WTC11 (cell line): ENCODE measurements around the gene ZNF277. TPM values are rescaled to one million over a fixed set of nuclear protein-coding genes. Genes with fewer than 3 reads are reported as not detected.

Experiments
- ATAC-seq: fragments of 200-7000 bp; cut with Tn5 transposase; 2 replicates; pipeline ENCODE4 v1.10.0; 2021; ENCODE audit warnings: mild to moderate bottlenecking, moderate library complexity
- CTCF ChIA-PET: fragments of 300-600 bp; sonication (Branson Sonifier 250); formaldehyde crosslinking; loops from one replicate; lab custom pipeline; 2021; ENCODE audit warnings: antibody characterized with exemption; lab: Charles Lee
- POLR2A ChIA-PET: fragments of 350-600 bp; sonication (Branson Sonifier 250); formaldehyde crosslinking; loops from one replicate; lab custom pipeline; 2021; ENCODE audit warnings: antibody characterized with exemption; lab: Charles Lee
- DNase-seq: peaks from one replicate; pipeline ENCODE4 v3.0.0; 2021; ENCODE audit warnings: low spot score
- H3K27ac Mint-ChIP-seq: 2 replicates; pipeline ENCODE4 v1.8.0; 2021; ENCODE audit warnings: mixed read lengths
- H3K27me3 Mint-ChIP-seq: 2 replicates; pipeline ENCODE4 v1.8.0; 2021; ENCODE audit warnings: low read depth, mild to moderate bottlenecking, moderate library complexity, mixed read lengths
- H3K36me3 Mint-ChIP-seq: 2 replicates; pipeline ENCODE4 v1.8.0; 2021; ENCODE audit warnings: mixed read lengths
- H3K4me1 Mint-ChIP-seq: 2 replicates; pipeline ENCODE4 v1.8.0; 2022; ENCODE audit warnings: mixed read lengths
- H3K4me3 Mint-ChIP-seq: 2 replicates; pipeline ENCODE4 v1.8.0; 2021; ENCODE audit warnings: mild to moderate bottlenecking, moderate library complexity, mixed read lengths
- H3K9me3 Mint-ChIP-seq: 2 replicates; pipeline ENCODE4 v1.8.0; 2021; ENCODE audit warnings: mixed read lengths
- ATF6 ChIP-seq: sonication (generic); formaldehyde crosslinking; IDR thresholded peaks from 2 replicates; pipeline ENCODE4 v1.8.1; 2023; ENCODE audit warnings: mild to moderate bottlenecking, missing genetic modification reagents
- FOXK1 ChIP-seq: sonication (generic); formaldehyde crosslinking; IDR thresholded peaks from 2 replicates; pipeline ENCODE4 v1.8.0; 2022; ENCODE audit warnings: mild to moderate bottlenecking, moderate library complexity, missing genetic modification reagents
- GRHL2 ChIP-seq: fragments of 250-450 bp; sonication (Bioruptor Pico); IDR thresholded peaks from 2 replicates; pipeline ENCODE4 v1.8.0; 2022; ENCODE audit warnings: mild to moderate bottlenecking, moderate library complexity; ENCODE audit not compliant: insufficient replicate concordance, severe bottlenecking
- IRF1 ChIP-seq: sonication (generic); formaldehyde crosslinking; IDR thresholded peaks from 2 replicates; pipeline ENCODE4 v1.8.0; 2023; ENCODE audit warnings: missing genetic modification reagents
- MXD4 ChIP-seq: fragments of 250-450 bp; sonication (Bioruptor Pico); IDR thresholded peaks from 2 replicates; pipeline ENCODE4 v1.8.0; 2021; ENCODE audit warnings: mild to moderate bottlenecking, moderate library complexity, borderline replicate concordance
- NFE2L1 ChIP-seq: sonication (generic); formaldehyde crosslinking; IDR thresholded peaks from 2 replicates; pipeline ENCODE4 v1.8.1; 2023; ENCODE audit warnings: missing genetic modification reagents
- OVOL2 ChIP-seq: fragments of 250-450 bp; sonication (Bioruptor Pico); IDR thresholded peaks from 2 replicates; pipeline ENCODE4 v1.9.0; 2021; ENCODE audit warnings: mild to moderate bottlenecking, borderline replicate concordance
- PRRX2 ChIP-seq: fragments of 250-450 bp; sonication (Bioruptor Pico); IDR thresholded peaks from 2 replicates; pipeline ENCODE4 v1.8.0; 2021; ENCODE audit warnings: mild to moderate bottlenecking
- RELA ChIP-seq: sonication (generic); formaldehyde crosslinking; IDR thresholded peaks from 2 replicates; pipeline ENCODE4 v1.8.1; 2022; ENCODE audit warnings: missing genetic modification reagents, mild to moderate bottlenecking, borderline replicate concordance
- SMAD3 ChIP-seq: sonication (generic); formaldehyde crosslinking; IDR thresholded peaks from 2 replicates; pipeline ENCODE4 v1.8.0; 2022; ENCODE audit warnings: missing genetic modification reagents, mild to moderate bottlenecking, borderline replicate concordance
- ZNF425 ChIP-seq: fragments of 250-450 bp; sonication (Bioruptor Pico); conservative IDR thresholded peaks from 2 replicates; pipeline ENCODE4 v1.9.0; 2021; ENCODE audit warnings: mild to moderate bottlenecking
- total RNA-seq: library from RNA; stranded (reverse); gene quantifications from 3 replicates; pipeline ENCODE4 v1.2.3, GENCODE V29; 2021
- TF ChIP-seq, protein P1 (sequence below): sonication (generic); formaldehyde crosslinking; IDR thresholded peaks from 2 replicates; pipeline ENCODE4 v1.8.0; 2023; ENCODE audit warnings: mild to moderate bottlenecking, missing genetic modification reagents
- TF ChIP-seq, protein P2 (sequence below): sonication (generic); formaldehyde crosslinking; IDR thresholded peaks from 2 replicates; pipeline ENCODE4 v1.8.0; 2022; ENCODE audit warnings: mild to moderate bottlenecking, missing genetic modification reagents
- TF ChIP-seq, protein P3 (sequence below): sonication (generic); formaldehyde crosslinking; IDR thresholded peaks from 2 replicates; pipeline ENCODE4 v1.8.1; 2023; ENCODE audit warnings: mild to moderate bottlenecking, missing genetic modification reagents, moderate library complexity

ZNF277 gene
- total RNA-seq, 1 experiment from 2014 or later, result 22.5 TPM

- Mint-ChIP-seq H3K36me3 (no peaks in the 10 kb centered on the region), H3K4me1 (peaks cover 39% of the 10 kb centered on the region), H3K27me3 (no peaks in the 10 kb centered on the region), H3K9me3 (peaks cover 7% of the 10 kb centered on the region), H3K4me3 (no peak overlapping the region), H3K27ac (no peak overlapping the region)
- ATAC-seq, result no peak
- TF ChIP-seq, protein P1, sequence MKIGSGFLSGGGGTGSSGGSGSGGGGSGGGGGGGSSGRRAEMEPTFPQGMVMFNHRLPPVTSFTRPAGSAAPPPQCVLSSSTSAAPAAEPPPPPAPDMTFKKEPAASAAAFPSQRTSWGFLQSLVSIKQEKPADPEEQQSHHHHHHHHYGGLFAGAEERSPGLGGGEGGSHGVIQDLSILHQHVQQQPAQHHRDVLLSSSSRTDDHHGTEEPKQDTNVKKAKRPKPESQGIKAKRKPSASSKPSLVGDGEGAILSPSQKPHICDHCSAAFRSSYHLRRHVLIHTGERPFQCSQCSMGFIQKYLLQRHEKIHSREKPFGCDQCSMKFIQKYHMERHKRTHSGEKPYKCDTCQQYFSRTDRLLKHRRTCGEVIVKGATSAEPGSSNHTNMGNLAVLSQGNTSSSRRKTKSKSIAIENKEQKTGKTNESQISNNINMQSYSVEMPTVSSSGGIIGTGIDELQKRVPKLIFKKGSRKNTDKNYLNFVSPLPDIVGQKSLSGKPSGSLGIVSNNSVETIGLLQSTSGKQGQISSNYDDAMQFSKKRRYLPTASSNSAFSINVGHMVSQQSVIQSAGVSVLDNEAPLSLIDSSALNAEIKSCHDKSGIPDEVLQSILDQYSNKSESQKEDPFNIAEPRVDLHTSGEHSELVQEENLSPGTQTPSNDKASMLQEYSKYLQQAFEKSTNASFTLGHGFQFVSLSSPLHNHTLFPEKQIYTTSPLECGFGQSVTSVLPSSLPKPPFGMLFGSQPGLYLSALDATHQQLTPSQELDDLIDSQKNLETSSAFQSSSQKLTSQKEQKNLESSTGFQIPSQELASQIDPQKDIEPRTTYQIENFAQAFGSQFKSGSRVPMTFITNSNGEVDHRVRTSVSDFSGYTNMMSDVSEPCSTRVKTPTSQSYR (CRISPR knock-in tag), result no peak
- TF ChIP-seq, protein P2, sequence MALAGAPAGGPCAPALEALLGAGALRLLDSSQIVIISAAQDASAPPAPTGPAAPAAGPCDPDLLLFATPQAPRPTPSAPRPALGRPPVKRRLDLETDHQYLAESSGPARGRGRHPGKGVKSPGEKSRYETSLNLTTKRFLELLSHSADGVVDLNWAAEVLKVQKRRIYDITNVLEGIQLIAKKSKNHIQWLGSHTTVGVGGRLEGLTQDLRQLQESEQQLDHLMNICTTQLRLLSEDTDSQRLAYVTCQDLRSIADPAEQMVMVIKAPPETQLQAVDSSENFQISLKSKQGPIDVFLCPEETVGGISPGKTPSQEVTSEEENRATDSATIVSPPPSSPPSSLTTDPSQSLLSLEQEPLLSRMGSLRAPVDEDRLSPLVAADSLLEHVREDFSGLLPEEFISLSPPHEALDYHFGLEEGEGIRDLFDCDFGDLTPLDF, result no peak
- TF ChIP-seq ATF6 (CRISPR knock-in tag) (no peak), GRHL2 (no peak)
- ChIA-PET CTCF (no interaction called here), POLR2A (no interaction called here)
- no peak for DNase-seq
Measured at GRCh38 chr7:112199672-112200071, 6.8 kb upstream of the ZNF277 start.

GRCh38 chr7:112201411-112201810 lies 5.1 kb upstream of the ZNF277 start:
- POLR2A ChIA-PET, result no interaction called here
- no peaks in the 10 kb centered on the region for H3K27me3 Mint-ChIP-seq
- H3K27ac Mint-ChIP-seq, result no peak overlapping the region
- no peak for DNase-seq
- TF ChIP-seq, protein P1 (CRISPR knock-in tag), result no peak
- TF ChIP-seq RELA (CRISPR knock-in tag) (no peak), MXD4 (CRISPR knock-in tag) (no peak), IRF1 (no peak), PRRX2 (CRISPR knock-in tag) (no peak), OVOL2 (CRISPR knock-in tag) (no peak), NFE2L1 (CRISPR knock-in tag) (no peak), SMAD3 (CRISPR knock-in tag) (no peak), FOXK1 (no peak), ZNF425 (no peak)
- TF ChIP-seq, protein P3, sequence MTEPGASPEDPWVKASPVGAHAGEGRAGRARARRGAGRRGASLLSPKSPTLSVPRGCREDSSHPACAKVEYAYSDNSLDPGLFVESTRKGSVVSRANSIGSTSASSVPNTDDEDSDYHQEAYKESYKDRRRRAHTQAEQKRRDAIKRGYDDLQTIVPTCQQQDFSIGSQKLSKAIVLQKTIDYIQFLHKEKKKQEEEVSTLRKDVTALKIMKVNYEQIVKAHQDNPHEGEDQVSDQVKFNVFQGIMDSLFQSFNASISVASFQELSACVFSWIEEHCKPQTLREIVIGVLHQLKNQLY, result no peak
- TF ChIP-seq, all 79 proteins: peak for 0
- no peaks in the 10 kb centered on the region for H3K36me3 Mint-ChIP-seq
- H3K4me1 Mint-ChIP-seq, result peaks cover 34% of the 10 kb centered on the region
- H3K9me3 Mint-ChIP-seq, result peaks cover 7% of the 10 kb centered on the region
- CTCF ChIA-PET, result no interaction called here
- no peak for ATAC-seq
- H3K4me3 Mint-ChIP-seq, result no peak overlapping the region
